ENCODE data around the gene RSL1D1.

RSL1D1 gene

GRCh38 chr16:11851294-11852091, at the start of gene RSL1D1:
Gene RSL1D1, minus strand, starts transcription at chr16:11851542. Its CDS starts 30 bp downstream, at chr16:11851512.
- H3K4me3 ChIP-seq (ENCODE audit: low read depth, low read length), result peak within 1 kb of the TSS; percentile 99
- DNase-seq (ENCODE audit: low read depth, low spot score), result no peak
- no peak for TF ChIP-seq CTCF (IDR thresholded peaks at IDR 0.05; ENCODE audit: insufficient read depth, low read length, missing control alignments)
- ChIA-PET POLR2A (interaction anchor here (0.5 to 1.0 kb wide), 3 partner anchors 12 to 219 kb away, joined by 3 to 9 read pairs (median 4); no protein-coding TSS in a partner anchor), CTCF (interaction anchor here (1.1 to 1.9 kb wide), 2 partner anchors 18 to 216 kb away, joined by 3 to 5 read pairs; no protein-coding TSS in a partner anchor)

- POLR2A ChIA-PET, result interaction anchor here (0.6 kb wide), 1 partner anchor 94 kb away, joined by 3 read pairs; no protein-coding TSS in a partner anchor
- no peak for DNase-seq (ENCODE audit: low read depth, low spot score)
- CTCF ChIA-PET, result no interaction called here
- no peak overlapping the region for H3K4me3 ChIP-seq (ENCODE audit: low read depth, low read length)
- no peak for TF ChIP-seq CTCF (IDR thresholded peaks at IDR 0.05; ENCODE audit: insufficient read depth, low read length, missing control alignments)
Measured at GRCh38 chr16:11901091-11901490, 49.7 kb upstream of the RSL1D1 start.

GRCh38 chr16:11896486-11897176, 45.3 kb upstream of the RSL1D1 start:
- DNase-seq (ENCODE audit: low read depth, low spot score), result peak; percentile 68
- ChIA-PET POLR2A (interaction anchor here (1.5 kb wide), 1 partner anchor 17 kb away, joined by 3 read pairs; no protein-coding TSS in a partner anchor), CTCF (interaction anchor here (0.7 to 2.9 kb wide), 2 partner anchors 18 to 171 kb away, joined by 4 to 20 read pairs; no protein-coding TSS in a partner anchor)
- no peak for TF ChIP-seq CTCF (IDR thresholded peaks at IDR 0.05; ENCODE audit: insufficient read depth, low read length, missing control alignments)
- H3K4me3 ChIP-seq (ENCODE audit: low read depth, low read length), result no peak overlapping the region

DNA sequence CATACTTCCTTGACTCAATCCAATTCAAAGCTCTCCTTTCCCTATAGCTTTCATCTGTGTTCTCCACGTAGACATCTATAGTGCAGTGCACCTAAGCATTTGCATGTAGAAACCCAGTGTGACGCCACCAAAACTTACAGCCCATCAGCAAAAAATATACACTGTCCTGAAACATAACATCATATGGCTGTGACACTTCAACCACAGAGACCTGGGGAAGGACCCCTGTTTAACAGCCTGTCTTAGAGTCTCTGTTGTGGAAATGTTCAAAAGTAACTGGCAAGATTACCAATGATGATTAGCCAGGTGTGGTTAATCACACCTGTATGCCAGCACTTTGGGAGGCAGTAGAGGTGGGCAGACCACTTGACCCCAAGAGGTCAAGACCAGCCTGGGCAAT, 42.2 kb upstream of the RSL1D1 start:
- ChIA-PET CTCF (no interaction called here), POLR2A (no interaction called here)
- TF ChIP-seq CTCF (IDR thresholded peaks at IDR 0.05; ENCODE audit: insufficient read depth, low read length, missing control alignments), result no peak
- DNase-seq (ENCODE audit: low read depth, low spot score), result no peak
- no peak overlapping the region for H3K4me3 ChIP-seq (ENCODE audit: low read depth, low read length)

GRCh38 chr16:11892761-11893160, 41.4 kb upstream of the RSL1D1 start:
- POLR2A ChIA-PET, result no interaction called here
- no peak for DNase-seq (ENCODE audit: low read depth, low spot score)
- no peak for TF ChIP-seq CTCF (IDR thresholded peaks at IDR 0.05; ENCODE audit: insufficient read depth, low read length, missing control alignments)
- no peak overlapping the region for H3K4me3 ChIP-seq (ENCODE audit: low read depth, low read length)
- CTCF ChIA-PET, result no interaction called here

All from AG04449 (cell line).